Measurements from ENCODE around the gene MOK.

The MOK gene

GRCh38 chr14:102229071-102229738 lies 75.8 kb downstream of the MOK start:
- TF ChIP-seq CTCF (IDR thresholded peaks at IDR 0.05; ENCODE audit: extremely low read depth, missing control alignments): no peak
- no peak for DNase-seq (ENCODE audit: low spot score)

- DNase-seq (ENCODE audit: low spot score): no peak
- TF ChIP-seq CTCF (IDR thresholded peaks at IDR 0.05; ENCODE audit: extremely low read depth, missing control alignments): no peak
These were observed 77.6 kb downstream of the MOK start for GRCh38 chr14:102227184-102227964.

- TF ChIP-seq CTCF (IDR thresholded peaks at IDR 0.05; ENCODE audit: extremely low read depth, missing control alignments): no peak
- no peak for DNase-seq (ENCODE audit: low spot score)
These were observed 78.4 kb downstream of the MOK start for GRCh38 chr14:102226356-102227125.

- DNase-seq (ENCODE audit: low spot score): no peak
- TF ChIP-seq CTCF (IDR thresholded peaks at IDR 0.05; ENCODE audit: extremely low read depth, missing control alignments): no peak
These were observed 79.0 kb downstream of the MOK start for GRCh38 chr14:102225936-102226335.

GRCh38 chr14:102225386-102225785 lies 79.6 kb downstream of the MOK start:
- no peak for TF ChIP-seq CTCF (IDR thresholded peaks at IDR 0.05; ENCODE audit: extremely low read depth, missing control alignments)
- no peak for DNase-seq (ENCODE audit: low spot score)

GRCh38 chr14:102223682-102224081 lies 81.3 kb downstream of the MOK start:
- no peak for TF ChIP-seq CTCF (IDR thresholded peaks at IDR 0.05; ENCODE audit: extremely low read depth, missing control alignments)
- DNase-seq (ENCODE audit: low spot score): no peak

- no peak for DNase-seq (ENCODE audit: low spot score)
- no peak for TF ChIP-seq CTCF (IDR thresholded peaks at IDR 0.05; ENCODE audit: extremely low read depth, missing control alignments)
These were observed 82.2 kb downstream of the MOK start for GRCh38 chr14:102222751-102223150.
